GM06990 (cell line): ENCODE measurements around the gene TGFBR3.
A peak's percentile ranks its signal among the peaks of the same experiment; 100 is the strongest.

Experiments
- DNase-seq: peaks from one replicate; pipeline ENCODE4 v3.0.0-alpha.2; 2011; ENCODE audit not compliant: insufficient read length; ENCODE audit errors: extremely low read depth
- H3K27me3 ChIP-seq: replicated peaks from 2 replicates; pipeline ENCODE4 v1.6.0; 2011; ENCODE audit warnings: low read length; ENCODE audit not compliant: control insufficient read depth, insufficient read depth
- H3K36me3 ChIP-seq: 2 replicates; pipeline ENCODE4 v1.5.1; 2011; ENCODE audit warnings: low read length; ENCODE audit not compliant: control insufficient read depth, insufficient read depth
- H3K4me3 ChIP-seq: replicated peaks from 2 replicates; pipeline ENCODE4 v1.5.1; 2011; ENCODE audit warnings: low read depth, mild to moderate bottlenecking, control low read depth, low read length
- CTCF ChIP-seq: IDR thresholded peaks from 2 replicates; pipeline ENCODE4 v1.5.1; 2011; ENCODE audit warnings: low read length, control low read depth, mild to moderate bottlenecking, inconsistent platforms; ENCODE audit not compliant: insufficient read depth, poor library complexity, severe bottlenecking

The TGFBR3 gene

DNA sequence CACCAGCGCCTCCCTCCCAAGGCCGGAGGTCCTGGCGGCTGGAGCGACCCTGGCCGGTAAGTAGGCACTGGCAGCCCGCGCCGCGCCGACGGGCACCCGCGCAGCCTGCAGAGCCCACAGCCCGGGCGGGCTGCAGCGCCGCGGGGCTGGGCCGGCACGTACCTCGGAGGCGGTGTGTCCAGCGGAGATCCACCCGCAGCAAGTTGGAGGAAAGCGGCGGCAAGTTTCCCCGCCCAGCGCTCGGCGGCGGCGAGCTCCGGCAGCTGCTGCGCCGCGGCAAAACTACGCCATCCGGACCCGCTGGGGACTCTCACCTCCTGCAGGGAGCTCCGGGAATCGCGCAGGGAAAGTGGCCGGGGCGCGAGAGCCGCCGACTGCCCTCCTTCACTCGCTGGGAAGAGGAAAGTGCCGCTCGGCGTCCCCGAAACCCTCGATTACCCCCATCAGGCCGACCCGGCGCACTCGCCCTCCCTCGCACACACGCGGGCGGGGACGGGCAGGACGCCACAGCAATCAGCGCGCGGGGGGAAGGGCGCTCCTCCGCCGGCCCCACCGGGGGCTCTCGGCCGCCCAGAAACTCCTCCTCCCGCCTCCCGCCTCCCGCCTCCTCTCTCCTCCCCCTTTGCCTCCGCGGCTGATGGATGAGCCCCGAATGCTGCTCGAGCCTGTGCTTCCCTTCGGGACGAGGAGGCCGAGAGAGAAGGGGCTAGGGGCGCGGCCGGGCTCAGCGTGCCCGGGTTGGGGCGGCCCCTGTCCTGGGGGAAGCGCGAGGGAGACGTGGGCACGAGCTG lies at the start of gene TGFBR3:
TGFBR3 (minus strand) TSS at position 436 of the 791 bp plus-strand sequence. CDS start 24,620 bp downstream, outside the sequence.
- peak; percentile 89 for DNase-seq
- TF ChIP-seq CTCF = peak; percentile 35
- H3K36me3 ChIP-seq = no peaks in the 10 kb centered on the region
- peak within 1 kb of the TSS; percentile 84 for H3K4me3 ChIP-seq
- H3K27me3 ChIP-seq = no peaks in the 10 kb centered on the region

GRCh38 chr1:91929250-91929649 lies 43.3 kb upstream of the TGFBR3 start:
- Histone ChIP-seq H3K27me3 (no peaks in the 10 kb centered on the region), H3K36me3 (no peaks in the 10 kb centered on the region), H3K4me3 (no peak overlapping the region)
- no peak for DNase-seq
- no peak for TF ChIP-seq CTCF

DNA sequence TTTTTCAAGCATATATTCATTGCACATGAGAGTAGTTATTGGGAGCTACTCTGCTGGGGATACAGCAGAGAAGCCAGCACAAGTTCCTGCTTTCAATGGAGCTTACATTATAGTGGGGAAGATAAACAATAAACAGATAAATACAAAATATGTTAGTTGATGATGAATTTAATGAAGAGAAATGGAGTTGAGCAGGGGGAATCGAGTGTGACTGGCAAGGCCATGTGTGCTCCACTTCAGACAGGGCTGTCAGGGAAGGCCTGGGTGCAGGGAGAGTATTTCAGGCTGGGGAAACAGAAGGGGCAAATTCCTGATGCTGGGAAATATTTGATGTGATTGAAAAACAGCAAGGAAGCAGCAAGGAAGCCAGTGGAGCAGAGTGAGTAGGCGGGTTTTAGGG lies 42.1 kb upstream of the TGFBR3 start:
- no peak for TF ChIP-seq CTCF
- H3K4me3 ChIP-seq = no peak overlapping the region
- no peaks in the 10 kb centered on the region for H3K36me3 ChIP-seq
- H3K27me3 ChIP-seq = no peaks in the 10 kb centered on the region
- DNase-seq = no peak

DNA sequence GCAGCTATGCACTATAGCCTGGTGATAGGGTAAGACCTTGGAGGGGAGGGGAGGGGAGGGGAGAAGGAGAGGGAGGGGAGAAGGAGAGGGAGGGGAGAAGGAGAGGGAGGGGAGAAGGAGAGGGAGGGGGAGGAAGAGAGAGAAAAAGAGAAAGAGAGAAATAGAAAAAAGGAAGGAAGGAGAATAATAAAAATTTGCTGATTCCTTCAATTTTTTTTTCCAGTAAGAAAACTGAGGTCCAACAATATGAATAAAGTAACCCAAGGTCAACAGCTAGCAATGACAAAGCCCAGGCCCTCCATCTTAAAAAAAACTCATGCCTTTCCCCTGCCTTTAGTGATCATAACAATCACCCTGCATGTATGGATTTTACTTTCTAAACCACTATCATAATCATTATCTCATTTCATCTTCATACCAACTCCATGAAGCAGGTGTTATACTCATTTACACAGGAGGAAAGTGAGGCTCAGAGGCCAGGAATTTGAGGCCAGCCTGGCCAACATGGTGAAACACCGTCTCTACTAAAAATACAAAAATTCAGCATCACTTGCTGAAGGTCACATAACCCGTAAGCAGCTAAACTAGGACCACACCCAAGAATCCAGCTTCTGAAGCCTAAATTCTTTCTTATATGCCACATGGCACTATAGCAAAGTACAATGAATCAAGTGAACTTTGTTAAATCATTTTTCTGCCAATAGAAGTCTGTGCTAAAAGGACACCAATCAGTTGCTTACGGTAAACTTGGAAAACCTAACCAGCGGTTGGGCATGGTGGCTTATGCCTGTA lies 39.9 kb upstream of the TGFBR3 start:
- H3K4me3 ChIP-seq = no peak overlapping the region
- no peak for TF ChIP-seq CTCF
- no peak for DNase-seq
- no peaks in the 10 kb centered on the region for H3K36me3 ChIP-seq
- no peaks in the 10 kb centered on the region for H3K27me3 ChIP-seq

DNA sequence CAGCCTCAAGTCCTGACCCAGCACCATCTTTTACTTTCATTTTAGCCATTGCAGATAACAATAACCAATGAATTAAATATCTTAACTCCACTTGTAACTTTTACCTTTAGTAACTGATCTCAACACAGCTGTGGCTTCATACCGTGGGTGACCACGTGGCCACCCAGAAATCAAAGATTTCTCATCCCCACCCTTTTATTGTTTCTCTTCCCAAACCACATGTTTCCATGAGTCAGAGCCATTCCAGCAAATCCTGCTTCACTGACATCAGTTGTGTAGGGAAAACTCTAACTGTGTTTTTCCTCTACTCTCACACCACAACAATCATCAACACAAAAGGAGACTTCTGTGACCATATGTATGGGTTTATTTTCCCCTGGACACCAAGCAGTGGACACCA lies 38.2 kb upstream of the TGFBR3 start:
- H3K4me3 ChIP-seq = no peak overlapping the region
- DNase-seq = no peak
- H3K36me3 ChIP-seq = no peaks in the 10 kb centered on the region
- no peaks in the 10 kb centered on the region for H3K27me3 ChIP-seq
- TF ChIP-seq CTCF = no peak
